Measurements from ENCODE around the gene FUNDC2. TPM values are rescaled to one million over a fixed set of nuclear protein-coding genes. Genes with fewer than 3 reads are reported as not detected.

The FUNDC2 gene
- total and polyA plus RNA-seq, 12 donors, result 71.5 to 210 (median 113) TPM

DNA sequence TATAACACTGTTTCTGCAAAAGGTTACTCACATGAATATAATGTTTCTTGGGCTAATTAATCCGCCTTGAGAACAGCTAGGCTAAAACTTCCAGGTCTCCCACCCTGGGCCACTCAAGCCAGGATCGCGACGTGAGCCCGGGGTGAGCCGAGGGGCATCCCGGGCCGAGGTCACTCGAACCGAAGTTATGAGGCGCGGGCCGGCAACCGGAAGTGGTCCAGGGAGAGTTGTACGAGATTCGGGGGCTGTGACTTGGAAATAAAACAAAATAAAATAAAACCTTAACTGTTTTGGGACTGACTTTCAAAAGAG, 44.0 kb downstream of the FUNDC2 start:
- peak overlapping the region in 2 of 4 donors; percentile 36 to 59 for H3K4me3 ChIP-seq
- peaks cover 0 to 9% of the 10 kb centered on the region in 2 donors for H3K36me3 ChIP-seq (replicated peaks in 1 of 2)
- TF ChIP-seq POLR2A (IDR thresholded peaks at IDR 0.05) (no peak), CTCF (IDR thresholded peaks at IDR 0.05) (no peak)
- no peaks in the 10 kb centered on the region for H3K9me3 ChIP-seq (replicated peaks in 1 of 3)
- intact Hi-C loops (cut with DNase I), result no loop called here
- H3K4me1 ChIP-seq (replicated peaks in 1 of 2), result peaks cover 0 to 10% of the 10 kb centered on the region in 2 donors
- peak overlapping the region; percentile 21 to 86 (median 71) for H3K27ac ChIP-seq
- no peak for DNase-seq
- WGBS, 4 donors, result 0 to 45% (median 14%) methylated on average over 7 to 16 of the region's 16 CpGs
- H3K27me3 ChIP-seq, result no peaks in the 10 kb centered on the region

DNA sequence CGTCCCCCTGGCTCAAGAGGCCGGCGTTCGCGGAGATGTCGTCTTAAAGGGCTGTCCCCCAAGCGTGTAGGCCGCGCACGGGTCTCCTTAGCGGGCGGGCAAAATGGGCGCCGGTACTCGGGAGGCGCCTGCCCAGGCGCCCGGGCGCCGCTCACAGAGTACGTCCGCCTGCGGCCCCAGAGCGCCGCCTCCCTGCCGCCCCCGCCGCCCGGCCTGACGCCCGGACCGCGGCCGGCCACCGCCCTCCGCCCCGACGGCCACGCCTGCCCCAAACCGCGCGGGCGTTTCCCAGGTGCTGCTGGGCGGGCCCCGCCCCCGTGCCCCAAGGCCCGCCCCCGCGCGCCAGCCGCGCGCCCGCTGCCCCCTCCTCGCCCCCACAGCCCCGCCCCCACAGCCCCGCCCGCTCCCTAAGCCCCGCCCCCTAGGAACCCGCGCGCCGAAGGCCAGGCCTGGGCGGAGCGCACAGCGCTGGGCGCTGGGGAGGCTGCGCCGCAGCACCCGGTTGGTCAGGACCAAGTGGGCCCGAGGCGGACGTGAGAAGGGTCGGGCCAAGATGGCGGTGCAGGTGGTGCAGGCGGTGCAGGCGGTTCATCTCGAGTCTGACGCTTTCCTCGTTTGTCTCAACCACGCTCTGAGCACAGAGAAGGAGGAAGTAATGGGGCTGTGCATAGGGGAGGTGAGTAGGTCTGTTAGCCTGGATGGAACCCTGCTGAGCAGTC, 44.5 kb downstream of the FUNDC2 start, which contains the start of the genes BRCC3, CMC4 and MTCP1:
Gene BRCC3 (plus strand): TSS at position 534 of the 719 bp plus-strand sequence. CDS start 20 bp downstream, at position 554.
Gene CMC4 (minus strand): TSS at position 162 of the 719 bp plus-strand sequence. CDS start 7,113 bp downstream, outside the sequence.
Gene MTCP1 (minus strand): TSS at position 162 of the 719 bp plus-strand sequence. CDS start 5,126 bp downstream, outside the sequence.
- no peaks in the 10 kb centered on the region for H3K27me3 ChIP-seq
- intact Hi-C loops (cut with DNase I), result no loop called here
- 1 to 42% (median 24%) methylated on average over 17 to 80 of the region's 81 CpGs; no CpG with 5 or more reads in 1 of the 4 donors for WGBS, 4 donors
- peak within 1 kb of the TSS; percentile 36 to 60 (median 50) for H3K4me3 ChIP-seq
- DNase-seq, result peak; percentile 80 to 87 (median 81)
- H3K9me3 ChIP-seq (replicated peaks in 1 of 3), result no peaks in the 10 kb centered on the region
- TF ChIP-seq CTCF (IDR thresholded peaks at IDR 0.05) (no peak), POLR2A (IDR thresholded peaks at IDR 0.05) (peak; percentile 51 to 74)
- H3K4me1 ChIP-seq (replicated peaks in 1 of 2), result peaks cover 0 to 10% of the 10 kb centered on the region in 2 donors
- H3K27ac ChIP-seq, result peak within 1 kb of the TSS; percentile 65 to 86 (median 72)
- peaks cover 0 to 9% of the 10 kb centered on the region in 2 donors for H3K36me3 ChIP-seq (replicated peaks in 1 of 2)

DNA sequence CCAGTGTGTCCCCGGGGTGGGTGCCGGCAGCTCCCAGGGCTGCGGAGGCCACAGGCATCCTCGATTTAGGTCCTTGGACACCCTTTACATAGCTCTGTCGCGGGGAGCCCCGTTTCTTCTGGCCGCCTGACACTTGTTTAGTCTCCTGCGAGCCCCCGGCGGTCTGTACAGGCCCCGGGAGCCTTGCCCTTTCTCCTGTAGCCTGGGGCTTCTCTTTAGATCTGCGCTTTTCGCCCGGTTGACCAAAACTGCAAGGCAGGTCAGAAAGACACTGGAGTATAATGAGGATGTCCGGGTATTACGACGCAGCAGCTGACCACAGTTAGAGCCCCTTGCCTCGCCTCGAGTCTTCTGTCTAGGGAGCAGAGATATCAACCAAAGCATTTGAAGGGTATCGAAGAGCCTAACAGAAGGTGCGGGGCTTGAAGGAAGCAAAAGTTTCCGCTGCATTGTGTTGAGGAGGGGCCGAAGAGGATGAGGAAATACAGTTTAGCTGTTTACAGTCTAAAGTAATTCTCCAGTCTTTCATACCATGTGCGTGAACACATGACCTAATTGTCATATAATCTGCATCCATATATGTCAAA, 45.1 kb downstream of the FUNDC2 start:
- Histone ChIP-seq H3K27ac (peak overlapping the region; percentile 51 to 86 (median 72)), H3K27me3 (no peaks in the 10 kb centered on the region), H3K4me1 (replicated peaks in 1 of 2) (peaks cover 0 to 10% of the 10 kb centered on the region in 2 donors), H3K9me3 (replicated peaks in 1 of 3) (no peaks in the 10 kb centered on the region), H3K4me3 (peak overlapping the region; percentile 26 to 60 (median 50)), H3K36me3 (replicated peaks in 1 of 2) (peaks cover 0 to 13% of the 10 kb centered on the region in 2 donors)
- peak in 1 of 7 donors; percentile 56 for DNase-seq
- no peak for TF ChIP-seq POLR2A (IDR thresholded peaks at IDR 0.05)
- TF ChIP-seq CTCF (IDR thresholded peaks at IDR 0.05), result no peak
- 0 to 41% (median 17%) methylated on average over 4 to 25 of the region's 25 CpGs for WGBS, 4 donors
- intact Hi-C loops (cut with DNase I), result no loop called here

GRCh38 chrX:155086202-155086840, 59.7 kb downstream of the FUNDC2 start:
- Histone ChIP-seq H3K36me3 (replicated peaks in 1 of 2) (no peaks in the 10 kb centered on the region), H3K9me3 (replicated peaks in 1 of 3) (no peaks in the 10 kb centered on the region), H3K4me1 (replicated peaks in 1 of 2) (no peaks in the 10 kb centered on the region), H3K4me3 (no peak overlapping the region), H3K27ac (no peak overlapping the region), H3K27me3 (no peaks in the 10 kb centered on the region)
- peak in 3 of 7 donors; percentile 17 to 45 (median 32) for DNase-seq
- 73 to 86% (median 82%) methylated on average over 18 to 24 of the region's 24 CpGs for whole genome bisulfite sequencing, 4 donors
- peak in 5 of 6 experiments; percentile 31 to 50 (median 40) for TF ChIP-seq CTCF (IDR thresholded peaks at IDR 0.05)
- TF ChIP-seq POLR2A (IDR thresholded peaks at IDR 0.05), result no peak
- intact Hi-C loops (cut with DNase I), result no loop called here

Measured in adrenal gland (tissue), 12 donors.